Measurements from ENCODE around the gene ZNF316.

Gene ZNF316

GRCh38 chr7:6636741-6637543 lies at the start of gene ZNF316:
Gene ZNF316, plus strand, starts transcription at chr7:6637318. Its CDS starts 5,092 bp downstream, at chr7:6642410.
- DNase-seq: no peak

- no peak for DNase-seq
These were observed 48.6 kb upstream of the ZNF316 start for GRCh38 chr7:6588566-6588965.

- DNase-seq: no peak
These were observed 47.8 kb upstream of the ZNF316 start for GRCh38 chr7:6589151-6589828.

- DNase-seq: peak; percentile 61 to 66
These were observed 47.1 kb upstream of the ZNF316 start, which contains the start of gene INTS15 for GRCh38 chr7:6589829-6590644. Gene INTS15, plus strand, starts transcription at chr7:6590021. Its CDS starts 263 bp downstream, at chr7:6590284.

- no peak for DNase-seq
These were observed 46.4 kb upstream of the ZNF316 start for GRCh38 chr7:6590645-6591110.

- DNase-seq: no peak
These were observed 37.0 kb upstream of the ZNF316 start for GRCh38 chr7:6600093-6600492.

GRCh38 chr7:6604458-6604857 lies 32.7 kb upstream of the ZNF316 start:
- DNase-seq: no peak

GRCh38 chr7:6606866-6607583 lies 30.1 kb upstream of the ZNF316 start:
- DNase-seq: no peak

GRCh38 chr7:6607651-6608051 lies 29.5 kb upstream of the ZNF316 start:
- no peak for DNase-seq

GRCh38 chr7:6608081-6608480 lies 29.0 kb upstream of the ZNF316 start:
- DNase-seq: no peak

- no peak for DNase-seq
These were observed 28.3 kb upstream of the ZNF316 start for GRCh38 chr7:6608794-6609193.

GRCh38 chr7:6612819-6613218 lies 24.3 kb upstream of the ZNF316 start:
- no peak for DNase-seq

GRCh38 chr7:6613706-6614105 lies 23.4 kb upstream of the ZNF316 start:
- no peak for DNase-seq

GRCh38 chr7:6614953-6615722 lies 22.0 kb upstream of the ZNF316 start, which contains the start of gene ZNF853:
Gene ZNF853, plus strand, starts transcription at chr7:6615610. Its CDS starts 565 bp downstream, at chr7:6616175.
- no peak for DNase-seq

GRCh38 chr7:6615723-6616555 lies 21.2 kb upstream of the ZNF316 start:
- no peak for DNase-seq

- no peak for DNase-seq
These were observed 20.1 kb upstream of the ZNF316 start for GRCh38 chr7:6616854-6617643.

GRCh38 chr7:6618621-6619020 lies 18.5 kb upstream of the ZNF316 start:
- DNase-seq: no peak

- DNase-seq: no peak
These were observed 17.2 kb upstream of the ZNF316 start for GRCh38 chr7:6619961-6620360.

GRCh38 chr7:6621195-6622133 lies 15.7 kb upstream of the ZNF316 start:
- no peak for DNase-seq
